HK-2 (cell line): ENCODE measurements around the gene ERGIC2.
"Not testable (repeated sequence)": the region's sequence is repeated elsewhere in the genome, so short reads cannot be mapped to it uniquely, and the experiment has no call there.

ENCODE experiments used
- DNase-seq: peaks from one replicate; pipeline ENCODE4 v3.0.0-alpha.2; 2018; ENCODE audit not compliant: unreplicated experiment

Gene ERGIC2, protein sequence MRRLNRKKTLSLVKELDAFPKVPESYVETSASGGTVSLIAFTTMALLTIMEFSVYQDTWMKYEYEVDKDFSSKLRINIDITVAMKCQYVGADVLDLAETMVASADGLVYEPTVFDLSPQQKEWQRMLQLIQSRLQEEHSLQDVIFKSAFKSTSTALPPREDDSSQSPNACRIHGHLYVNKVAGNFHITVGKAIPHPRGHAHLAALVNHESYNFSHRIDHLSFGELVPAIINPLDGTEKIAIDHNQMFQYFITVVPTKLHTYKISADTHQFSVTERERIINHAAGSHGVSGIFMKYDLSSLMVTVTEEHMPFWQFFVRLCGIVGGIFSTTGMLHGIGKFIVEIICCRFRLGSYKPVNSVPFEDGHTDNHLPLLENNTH

GRCh38 chr12:29380536-29381523 is at the start of gene ERGIC2:
TSS of gene ERGIC2 (minus strand) at chr12:29381172. CDS start at chr12:29371633, 9,539 bp downstream.
- DNase-seq, result peak; percentile 90

DNA sequence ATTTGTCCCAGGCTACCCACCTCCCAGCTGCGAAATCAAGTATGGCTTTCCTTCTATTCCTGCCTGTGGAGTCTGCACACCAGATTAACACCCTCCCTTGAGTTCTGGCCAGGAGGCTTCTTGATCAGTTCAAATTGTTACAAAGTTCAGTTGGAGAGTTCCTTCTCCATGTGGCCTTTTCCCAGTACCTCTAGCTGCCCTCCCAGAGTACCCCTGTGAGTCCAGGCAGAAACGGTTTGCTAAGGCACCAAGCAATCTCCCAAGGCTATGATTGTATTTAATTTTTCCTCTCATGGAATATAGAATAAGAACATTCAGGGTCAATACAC is 49.7 kb upstream of the ERGIC2 start:
- DNase-seq, result no peak

- no peak for DNase-seq
These were observed 49.2 kb upstream of the ERGIC2 start for GRCh38 chr12:29429999-29430715.

- DNase-seq, result no peak
These were observed 47.7 kb upstream of the ERGIC2 start for GRCh38 chr12:29428633-29429032.

DNA sequence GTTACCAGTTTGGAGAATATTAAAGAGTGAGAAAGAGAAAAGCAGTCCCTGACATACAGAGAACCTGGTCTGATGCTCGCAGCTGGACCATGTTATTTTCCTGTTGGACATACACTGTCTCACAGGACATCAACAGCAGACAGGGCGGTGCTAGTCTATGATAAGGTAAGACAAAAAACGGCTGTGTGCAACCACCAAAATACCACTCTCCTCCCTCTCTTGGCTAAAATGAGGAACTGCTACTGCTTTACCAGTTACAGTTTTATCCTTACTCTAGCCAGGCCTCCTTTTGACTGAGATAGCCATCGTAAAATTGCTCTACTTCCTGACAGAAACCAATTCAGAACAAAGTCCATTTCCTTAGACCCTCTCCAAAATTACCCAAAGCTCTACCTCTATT is 47.0 kb upstream of the ERGIC2 start:
- no peak for DNase-seq

DNA sequence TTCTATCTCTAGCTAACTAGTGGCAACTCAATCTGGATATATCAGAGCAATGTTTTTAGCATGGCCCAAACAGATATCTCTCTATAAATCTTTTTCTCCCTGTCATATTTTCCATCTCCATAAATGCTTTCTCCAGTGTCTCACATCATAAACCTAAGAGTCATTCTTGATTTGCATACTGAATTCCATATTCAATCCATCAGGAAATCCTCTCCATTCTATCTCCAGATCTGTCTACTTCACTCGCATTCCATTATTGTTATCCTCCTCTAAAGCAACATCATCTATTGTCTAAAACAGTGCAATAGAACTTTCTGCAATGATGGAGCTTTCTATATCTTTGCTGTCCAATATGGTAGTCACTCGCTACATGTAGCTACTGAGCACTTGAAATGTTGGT is 45.5 kb upstream of the ERGIC2 start:
- DNase-seq, result no peak

- no peak for DNase-seq
These were observed 44.8 kb upstream of the ERGIC2 start for GRCh38 chr12:29425722-29426121.

DNA sequence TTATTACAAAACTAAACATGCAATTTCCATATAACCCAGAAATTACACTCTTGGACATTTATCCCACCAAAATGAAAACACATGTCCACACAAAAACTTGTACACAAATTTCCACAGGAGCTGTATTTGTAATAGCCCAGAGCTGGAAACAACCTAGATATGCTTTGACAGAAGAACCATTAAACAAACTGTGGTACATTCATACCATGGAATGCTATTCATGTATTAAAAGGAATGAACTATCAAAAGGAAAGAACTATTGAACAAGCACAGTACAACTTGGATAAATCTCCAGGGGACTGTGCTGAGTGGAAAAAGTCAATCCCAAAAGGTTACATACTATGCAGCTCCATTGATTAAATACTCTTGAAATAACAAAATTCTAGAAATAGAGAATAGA is 35.8 kb upstream of the ERGIC2 start:
- DNase-seq, result no peak

GRCh38 chr12:29415111-29415510 is 34.1 kb upstream of the ERGIC2 start:
- DNase-seq, result no peak

- DNase-seq, result no peak
These were observed 33.4 kb upstream of the ERGIC2 start for GRCh38 chr12:29414368-29414767.

GRCh38 chr12:29405561-29405960 is 24.6 kb upstream of the ERGIC2 start:
- DNase-seq, result no peak

DNA sequence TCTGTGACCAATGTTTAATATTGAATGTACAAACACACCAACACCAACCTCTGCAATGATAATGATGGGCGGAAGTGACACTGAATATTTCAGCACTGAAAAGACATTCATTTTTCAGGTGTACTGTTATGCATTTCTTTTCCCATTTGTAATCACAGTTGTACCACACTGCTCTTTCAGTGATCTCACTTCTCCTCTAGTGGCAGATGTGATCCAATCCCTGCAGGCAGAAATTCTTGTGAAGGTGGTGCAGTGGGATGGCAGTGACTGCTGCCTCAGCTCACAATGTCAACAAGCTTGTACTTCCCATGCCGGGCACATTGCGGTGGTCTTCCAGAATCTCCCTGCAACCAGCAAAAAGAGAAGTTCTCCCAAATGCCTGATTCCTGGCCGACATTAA is 23.0 kb upstream of the ERGIC2 start:
- DNase-seq, result no peak

GRCh38 chr12:29402437-29402836 is 21.5 kb upstream of the ERGIC2 start:
- DNase-seq, result no peak

DNA sequence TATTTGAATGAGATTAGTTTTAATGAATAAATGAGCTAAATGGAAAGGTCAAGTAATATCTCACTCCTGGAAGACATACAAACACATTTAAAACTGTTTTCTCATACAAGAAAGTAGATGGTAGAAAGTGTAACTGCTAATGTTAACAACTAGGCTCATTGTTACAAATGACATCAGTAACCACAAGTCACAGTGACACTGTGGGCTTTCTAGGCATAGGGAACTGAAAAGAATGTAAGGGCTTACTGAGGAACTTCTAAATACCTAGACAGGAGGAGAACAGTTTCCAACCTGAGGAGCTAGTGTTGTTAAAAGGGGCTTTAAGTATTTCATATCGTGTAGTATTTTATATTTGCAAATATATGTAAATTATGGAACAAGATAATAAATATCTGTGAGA is 17.5 kb upstream of the ERGIC2 start:
- no peak for DNase-seq

DNA sequence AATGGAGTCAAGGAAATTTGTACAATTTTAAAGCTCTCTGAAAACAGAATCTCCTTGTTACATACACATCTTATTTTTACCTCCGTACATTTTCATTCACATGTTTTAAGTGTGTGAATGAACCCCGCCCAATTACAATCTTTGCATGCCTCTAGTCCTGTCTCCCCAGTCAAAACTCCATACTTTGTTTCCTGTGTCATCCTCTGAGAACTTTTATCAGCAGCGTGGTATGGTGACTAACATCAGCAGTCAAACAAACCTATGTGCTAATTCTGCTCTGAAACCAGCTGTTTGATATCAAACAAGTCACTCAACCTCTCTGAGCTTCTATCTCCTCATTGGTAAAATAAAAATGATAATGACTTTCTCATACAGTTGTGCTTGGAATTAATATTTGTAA is 15.8 kb upstream of the ERGIC2 start:
- DNase-seq, result no peak

DNA sequence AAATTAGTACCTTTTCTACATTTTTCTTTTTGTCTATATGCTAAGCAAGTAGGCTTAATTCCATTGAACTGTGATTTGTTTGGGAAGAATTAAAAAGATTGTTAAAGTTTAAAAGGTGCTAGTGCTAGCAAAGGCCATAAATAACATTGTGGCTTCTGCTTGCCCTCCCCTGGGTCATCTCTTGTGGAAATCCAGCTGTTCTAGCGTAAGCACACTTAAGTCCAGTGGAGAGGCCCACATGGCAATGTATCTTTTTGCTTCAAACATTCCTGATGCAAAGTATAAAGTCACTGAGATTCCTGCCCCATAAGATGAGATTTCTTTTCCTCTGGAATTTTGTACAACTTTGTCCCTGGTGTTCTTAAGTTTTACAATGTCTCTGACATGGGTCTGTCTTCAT is 14.4 kb upstream of the ERGIC2 start:
- no peak for DNase-seq

DNA sequence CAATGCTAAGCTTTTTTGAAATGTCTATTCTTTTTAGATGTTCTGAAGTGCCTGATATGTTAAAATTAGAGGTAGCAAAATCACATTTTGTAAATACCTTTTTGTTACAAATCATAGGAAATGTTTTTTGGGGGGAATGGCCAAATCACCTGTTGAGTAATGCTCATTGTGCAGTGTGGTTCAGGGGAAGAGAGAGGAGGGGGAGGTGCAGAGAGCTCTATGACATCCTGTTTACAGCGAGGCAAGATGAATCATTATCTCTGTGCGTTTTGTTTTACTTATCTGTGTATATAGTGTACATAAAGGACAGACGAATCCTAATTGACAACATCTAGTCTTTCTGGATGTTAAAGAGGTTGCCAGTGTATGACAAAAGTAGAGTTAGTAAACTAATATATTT is 9.4 kb upstream of the ERGIC2 start:
- not testable (repeated sequence) for DNase-seq

DNA sequence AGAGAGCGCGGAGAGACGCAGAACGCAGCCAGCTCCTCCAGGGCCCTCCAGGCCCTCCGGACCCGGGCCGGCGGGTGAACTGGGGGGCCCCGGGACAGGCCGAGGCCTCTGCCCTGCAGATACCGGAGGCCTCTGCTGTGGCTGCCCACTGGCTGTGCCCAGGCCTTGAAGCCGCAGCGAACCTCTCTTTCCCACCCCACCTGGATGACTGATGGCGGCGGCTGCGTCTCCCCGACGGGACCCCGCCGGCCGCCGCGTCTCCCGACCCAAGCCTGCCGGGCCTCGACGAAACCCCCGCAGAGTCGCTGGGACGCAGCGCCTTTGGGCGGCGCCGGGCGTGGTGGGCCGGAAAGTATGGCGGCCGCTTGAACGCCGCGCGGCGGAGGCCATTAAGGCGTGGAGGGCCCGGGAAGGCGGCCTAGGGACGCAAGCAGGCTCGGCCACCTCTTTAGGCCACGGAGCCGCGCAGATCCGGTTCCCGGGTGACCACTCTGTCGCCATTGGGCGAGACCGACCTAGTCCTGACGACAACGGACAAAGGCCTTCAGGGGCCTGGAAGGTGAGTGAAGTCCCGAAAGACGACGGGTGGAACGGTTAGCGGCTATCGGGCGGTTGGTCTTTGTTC is 8.4 kb upstream of the ERGIC2 start:
- no peak for DNase-seq

DNA sequence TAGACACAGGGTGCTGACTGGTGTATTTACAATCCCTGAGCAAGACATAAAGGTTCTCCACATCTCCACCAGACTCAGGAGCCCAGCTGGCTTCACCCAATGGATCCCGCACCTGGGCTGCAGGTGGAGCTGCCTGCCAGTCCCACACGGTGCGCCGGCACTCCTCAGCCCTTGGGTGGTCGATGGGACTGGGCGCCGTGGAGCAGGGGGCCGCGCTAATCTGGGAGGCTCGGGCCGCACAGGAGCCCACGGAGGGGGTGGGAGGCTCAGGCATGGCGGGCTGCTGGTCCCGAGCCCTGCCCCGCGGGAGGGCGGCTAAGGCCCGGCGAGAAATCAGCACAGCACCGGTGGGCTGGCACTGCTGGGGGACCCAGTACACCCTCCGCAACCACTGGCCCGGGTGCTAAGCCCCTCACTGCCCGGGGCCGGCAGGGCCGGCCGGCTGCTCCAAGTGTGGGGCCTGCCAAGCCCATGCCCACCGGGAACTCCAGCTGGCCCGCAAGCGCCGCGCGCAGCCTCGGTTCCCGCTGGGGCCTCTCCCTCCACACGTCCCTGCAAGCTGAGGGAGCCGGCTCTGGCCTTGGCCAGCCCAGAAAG is 5.2 kb upstream of the ERGIC2 start:
- not testable (repeated sequence) for DNase-seq

- not testable (repeated sequence) for DNase-seq
These were observed 4.2 kb upstream of the ERGIC2 start for GRCh38 chr12:29385194-29385593.

- DNase-seq, result no peak
These were observed 1.3 kb upstream of the ERGIC2 start for GRCh38 chr12:29382251-29382650.
